ENCODE measurements around the gene DDX3X.

DDX3X gene

GRCh38 chrX:41337140-41337539, 3.2 kb downstream of the DDX3X start (continued):
- TF ChIP-seq KLF8 (tag by site-specific recombination; IDR thresholded peaks at IDR 0.05) (no peak), ZSCAN23 (tag by site-specific recombination; IDR thresholded peaks at IDR 0.05) (no peak), ZNF596 (tag by site-specific recombination; IDR thresholded peaks at IDR 0.05) (no peak)

- Histone ChIP-seq H3K9me3 (ENCODE audit: control insufficient read depth, insufficient read depth, low read depth, low read length) (no peaks in the 10 kb centered on the region), H3K27ac (ENCODE audit: extremely low read depth, low read depth, low read length) (no peak overlapping the region), H3K36me3 (ENCODE audit: control insufficient read depth in 2 of 2, insufficient read depth in 1 of 2, low read length in 2 of 2) (peaks cover 58 to 74% of the 10 kb centered on the region in 2 experiments), H3K4me1 (ENCODE audit: control insufficient read depth, insufficient read depth, low read length) (peaks cover 10% of the 10 kb centered on the region), H3K4me3 (ENCODE audit: low read depth, low read length) (no peak overlapping the region)
- TF ChIP-seq PRDM6 (tag by site-specific recombination; IDR thresholded peaks at IDR 0.05) (peak; percentile 56; the same call in 1 of the 2 replicates), ZNF248 (tag by site-specific recombination; IDR thresholded peaks at IDR 0.05) (no peak)
- CTCF ChIA-PET: interaction anchor here (0.6 to 2.0 kb wide), 3 partner anchors 44 to 794 kb away, joined by 3 to 8 read pairs (median 5); no protein-coding TSS in a partner anchor
- POLR2A ChIA-PET: interaction anchor here (0.5 to 1.3 kb wide), 2 partner anchors 12 to 127 kb away, joined by 3 to 4 read pairs; no protein-coding TSS in a partner anchor
These were observed 4.5 kb downstream of the DDX3X start for GRCh38 chrX:41338436-41338835.

GRCh38 chrX:41339148-41339547, 5.2 kb downstream of the DDX3X start:
- ChIA-PET CTCF (interaction anchor here (0.6 kb wide), 2 partner anchors 795 to 1293 kb away, joined by 3 to 6 read pairs; no protein-coding TSS in a partner anchor), POLR2A (interaction anchor here (0.5 to 1.3 kb wide), 2 partner anchors 12 to 126 kb away, joined by 3 to 4 read pairs; no protein-coding TSS in a partner anchor)
- Histone ChIP-seq H3K4me1 (ENCODE audit: control insufficient read depth, insufficient read depth, low read length) (peaks cover 10% of the 10 kb centered on the region), H3K27ac (ENCODE audit: extremely low read depth, low read depth, low read length) (no peak overlapping the region), H3K9me3 (ENCODE audit: control insufficient read depth, insufficient read depth, low read depth, low read length) (no peaks in the 10 kb centered on the region), H3K4me3 (ENCODE audit: low read depth, low read length) (no peak overlapping the region; the same call in 1 of the 2 replicates), H3K36me3 (ENCODE audit: control insufficient read depth in 2 of 2, insufficient read depth in 1 of 2, low read length in 2 of 2) (peaks cover 65 to 81% of the 10 kb centered on the region in 2 experiments)
- TF ChIP-seq ZNF37A (tag by site-specific recombination; IDR thresholded peaks at IDR 0.05): no peak
- no peak for TF ChIP-seq ZSCAN30 (tag by site-specific recombination; IDR thresholded peaks at IDR 0.05)
- no peak for TF ChIP-seq SP2 (tag by site-specific recombination; IDR thresholded peaks at IDR 0.05)
- TF ChIP-seq ZNF626 (tag by site-specific recombination; IDR thresholded peaks at IDR 0.05): no peak
- TF ChIP-seq OSR2 (tag by site-specific recombination; IDR thresholded peaks at IDR 0.05): no peak
- no peak for TF ChIP-seq YY1 (tag by site-specific recombination; IDR thresholded peaks at IDR 0.05)
- no peak for TF ChIP-seq TCF7L2 (IDR thresholded peaks at IDR 0.05; ENCODE audit: borderline replicate concordance, low read depth, low read length)
- TF ChIP-seq ZNF280C (tag by site-specific recombination; IDR thresholded peaks at IDR 0.05): no peak
- no peak for TF ChIP-seq ZNF530 (tag by site-specific recombination; IDR thresholded peaks at IDR 0.05; ENCODE audit: low read depth)
- TF ChIP-seq ZNF521 (tag by site-specific recombination; IDR thresholded peaks at IDR 0.05): no peak
- no peak for TF ChIP-seq ZNF214 (tag by site-specific recombination; IDR thresholded peaks at IDR 0.05; ENCODE audit: borderline replicate concordance)
- TF ChIP-seq ZNF837 (tag by site-specific recombination; IDR thresholded peaks at IDR 0.05): no peak
- TF ChIP-seq GLIS1 (tag by site-specific recombination; IDR thresholded peaks at IDR 0.05): no peak
- TF ChIP-seq PRDM2 (tag by site-specific recombination; IDR thresholded peaks at IDR 0.05; ENCODE audit: borderline replicate concordance): no peak
- TF ChIP-seq ZFP3 (tag by site-specific recombination; IDR thresholded peaks at IDR 0.05; ENCODE audit: low read depth): no peak

Data from HEK293 (cell line).